GM12878 (cell line): Measurements from ENCODE around the gene HSD17B4. TPM values are rescaled to one million over a fixed set of nuclear protein-coding genes. Genes with fewer than 3 reads are reported as not detected.
"Not testable (repeated sequence)": the region's sequence is repeated elsewhere in the genome, so short reads cannot be mapped to it uniquely, and the experiment has no call there.

Source experiments
- ATAC-seq: fragments of 200-7000 bp; cut with Tn5 transposase; 3 replicates; pipeline ENCODE4 v1.9.1; 2020; ENCODE audit warnings: mild to moderate bottlenecking, moderate library complexity
- BruUV-seq: library from RNA; stranded (reverse); fragments of 400-500 nt; replicated peaks from 2 replicates; lab custom pipeline; 2021; lab: Mats Ljungman, UMichigan
- CTCF ChIA-PET: fragments of 300-600 bp; sonication (Branson Sonifier 250); formaldehyde crosslinking; extraction: SDS; loops from one replicate; lab custom pipeline; 2021; ENCODE audit warnings: inconsistent platforms; lab: Yijun Ruan, JAX
- POLR2A ChIA-PET: fragments of 350-600 bp; formaldehyde crosslinking; extraction: SDS; loops from one replicate; lab custom pipeline; 2021; ENCODE audit warnings: inconsistent platforms; lab: Charles Lee
- RAD21 ChIA-PET: fragments of 300-600 bp; sonication (Branson Sonifier 250); formaldehyde crosslinking; loops from one replicate; lab custom pipeline; 2023; ENCODE audit warnings: antibody characterized with exemption; ENCODE audit not compliant: unreplicated experiment; lab: Charles Lee
- SMC1A ChIA-PET: fragments of 300-600 bp; sonication (Branson Sonifier 250); formaldehyde crosslinking; loops from one replicate; lab custom pipeline; 2023; ENCODE audit not compliant: unreplicated experiment, uncharacterized antibody; lab: Charles Lee
- DNase-seq: peaks from one replicate; pipeline ENCODE4 v3.0.0-alpha.2; 2011; ENCODE audit warnings: low read depth, low spot score
- FAIRE-seq: peaks from 3 replicates; lab custom pipeline; 2011; peaks lifted over from hg19 to GRCh38; lab: Jason Lieb, UNC
- H2AFZ ChIP-seq: 2 replicates; pipeline ENCODE4 v1.6.0; 2011; ENCODE audit warnings: low read depth, low read length, control low read depth; ENCODE audit not compliant: control insufficient read depth
- H3K27ac ChIP-seq: 2 replicates; pipeline ENCODE4 v1.5.1; 2011; ENCODE audit warnings: control low read depth; ENCODE audit not compliant: control insufficient read depth, insufficient read depth
- H3K27me3 ChIP-seq, 2 experiments: replicated peaks in 1 of 2; 2 replicates each; pipeline versions ENCODE4 v1.6.0 to v1.6.1; 2011; ENCODE audit warnings: low read length in 1 of 2; ENCODE audit not compliant: control insufficient read depth in 2 of 2, insufficient read depth in 2 of 2
- H3K36me3 ChIP-seq, 2 experiments: 2 replicates each; pipeline ENCODE4 v1.5.1; 2011; ENCODE audit warnings: low read length in 1 of 2; ENCODE audit not compliant: control insufficient read depth in 2 of 2, insufficient read depth in 2 of 2
- H3K4me1 ChIP-seq: 2 replicates; pipeline ENCODE4 v1.6.1; 2011; ENCODE audit warnings: mild to moderate bottlenecking, low read length, moderate library complexity, mixed read lengths; ENCODE audit not compliant: control insufficient read depth, insufficient read depth
- H3K4me2 ChIP-seq: 2 replicates; pipeline ENCODE4 v1.6.0; 2011; ENCODE audit warnings: control low read depth; ENCODE audit not compliant: control insufficient read depth, insufficient read depth
- H3K4me3 ChIP-seq: fragments of 200-600 bp; sonication (generic); 2 replicates; pipeline ENCODE4 v1.5.1; 2016
- H3K79me2 ChIP-seq: 2 replicates; pipeline ENCODE4 v1.6.0; 2011; ENCODE audit warnings: low read length; ENCODE audit not compliant: control insufficient read depth, insufficient read depth
- H3K9ac ChIP-seq: 2 replicates; pipeline ENCODE4 v1.8.0; 2011; ENCODE audit warnings: low read length, control low read depth, mixed read lengths; ENCODE audit not compliant: control insufficient read depth, insufficient read depth
- H3K9me3 ChIP-seq: replicated peaks from 3 replicates; pipeline ENCODE4 v1.5.1; 2011; ENCODE audit warnings: mild to moderate bottlenecking, low read length; ENCODE audit not compliant: control insufficient read depth, insufficient read depth
- H4K20me1 ChIP-seq: 2 replicates; pipeline ENCODE4 v1.6.0; 2011; ENCODE audit not compliant: control insufficient read depth, insufficient read depth
- HCFC1 ChIP-seq: fragments of 150-350 bp; IDR thresholded peaks from 2 replicates; pipeline ENCODE4 v1.6.1; 2014; ENCODE audit warnings: low read length
- NFYB ChIP-seq: IDR thresholded peaks from 2 replicates; pipeline ENCODE4 v1.6.1; 2011; ENCODE audit warnings: low read depth, mild to moderate bottlenecking, low read length, improper control_type of control experiment, moderate library complexity; ENCODE audit not compliant: insufficient read depth
- SPI1 ChIP-seq: IDR thresholded peaks from 2 replicates; pipeline ENCODE4 v1.6.1; 2011; ENCODE audit warnings: low read depth, mild to moderate bottlenecking, low read length, moderate library complexity, borderline replicate concordance; ENCODE audit not compliant: insufficient read depth
- WGBS: methylation state at CpG from one replicate; pipeline ENCODE4 v1.1.6; 2016; ENCODE audit warnings: low lambda C conversion rate; ENCODE audit not compliant: insufficient replicate concordance, insufficient coverage; ENCODE audit errors: missing lambda C conversion rate; 5-methylcytosine and 5-hydroxymethylcytosine counted together
- in situ Hi-C: fragments of 300-500 bp; cut with MboI; formaldehyde crosslinking; loops from 9 replicates; pipeline ENCODE4 v1.14.3; 2018; ENCODE audit warnings: mixed read lengths
- intact Hi-C: fragments of 100-400 bp; cut with micrococcal nuclease; formaldehyde crosslinking; loops from one replicate; pipeline ENCODE4 v1.14.2; 2022; ENCODE audit not compliant: unreplicated experiment
- polyA plus RNA-seq, 11 experiments: library from polyadenylated mRNA; depleted of rRNA in 4 of 11; unstranded in 6 of 11; stranded (reverse) in 5 of 11; fragments of >200 nt; fragmentation: Nextera tagmentation in 4 of 11; fragmentation: Illumina TruSeq in 1 of 11; extraction: Ambion mirVana in 4 of 11; extraction: Trizol in 1 of 11; gene quantifications; 1 replicate in 1 of 11; 2 replicates in 10 of 11; pipeline versions ENCODE4 v1.2.1 to v1.2.3, GENCODE V29; 2011 to 2016; ENCODE audit warnings: inconsistent platforms in 2 of 11, missing spikeins in 2 of 11, low read depth in 1 of 11
- total RNA-seq, 4 experiments: library from RNA; depleted of rRNA in 3 of 4; stranded (reverse); fragments of >200 nt in 3 of 4; fragmentation: Illumina TruSeq in 1 of 4; extraction: Trizol in 1 of 4; gene quantifications; 2 replicates each; pipeline versions ENCODE4 v1.2.1 to v1.2.3, GENCODE V29; 2013 to 2021
- TF ChIP-seq, protein P1 (sequence below): fragments of 450-650 bp; formaldehyde crosslinking; IDR thresholded peaks from 2 replicates; pipeline ENCODE4 v1.4.0; 2022; ENCODE audit warnings: mild to moderate bottlenecking, moderate library complexity
- TF ChIP-seq, protein P2 (sequence below): IDR thresholded peaks from 2 replicates; pipeline ENCODE4 v1.6.1; 2011; ENCODE audit warnings: borderline replicate concordance, low read depth, mild to moderate bottlenecking, moderate library complexity, low read length; ENCODE audit not compliant: insufficient read depth, poor library complexity, severe bottlenecking
- TF ChIP-seq, protein P3 (sequence below): fragments of 450-650 bp; IDR thresholded peaks from 2 replicates; pipeline ENCODE4 v1.6.1; 2017; ENCODE audit warnings: mild to moderate bottlenecking, moderate library complexity

Gene HSD17B4
- total and polyA plus RNA-seq, 10 of the 15 experiments (the other 5 are each of a cell fraction or from before 2014, with no cell fraction given) = 38.6 to 125 (median 93.0) TPM

DNA sequence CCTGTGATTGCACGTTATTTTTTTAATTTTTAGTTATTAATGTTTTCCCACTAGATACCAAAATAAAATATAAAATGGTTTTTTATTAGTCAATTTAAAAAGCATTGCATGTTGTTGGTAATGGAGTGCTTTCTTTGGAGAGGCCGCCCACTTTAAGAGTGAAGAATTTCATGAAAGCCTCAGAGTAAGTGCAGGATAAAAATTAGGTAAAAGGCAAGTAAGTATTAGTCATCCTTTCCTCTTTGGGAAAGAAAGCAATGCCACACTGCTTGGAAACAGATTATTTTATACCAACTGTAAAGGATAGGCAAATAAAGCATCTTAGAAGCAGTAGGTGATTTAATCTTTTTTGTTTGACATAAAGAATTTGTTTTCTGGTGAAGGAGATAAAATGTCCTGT lies 62.9 kb downstream of the HSD17B4 start (continued):
- TF ChIP-seq SPI1 = no peak
- no peak for TF ChIP-seq NFYB

DNA sequence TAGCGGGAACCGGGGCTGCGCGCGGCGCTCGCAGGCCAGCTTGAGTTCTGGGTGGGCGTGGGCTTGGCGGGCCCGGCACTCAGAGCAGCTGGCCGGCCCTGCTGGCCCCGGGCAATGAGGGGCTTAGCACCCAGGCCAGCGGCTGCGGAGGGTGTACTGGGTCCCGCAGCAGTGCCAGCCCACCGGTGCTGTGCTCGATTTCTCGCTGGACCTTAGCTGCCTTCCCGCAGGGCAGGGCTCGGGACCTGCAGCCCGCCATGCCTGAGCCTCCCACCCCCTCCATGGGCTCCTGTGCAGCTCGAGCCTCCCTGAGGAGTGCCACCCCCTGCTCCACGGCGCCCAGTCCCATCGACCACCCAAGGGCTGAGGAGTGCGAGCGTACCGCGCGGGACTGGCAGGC lies 64.8 kb downstream of the HSD17B4 start:
- H3K9me3 ChIP-seq, H3K27me3 ChIP-seq, H4K20me1 ChIP-seq, DNase-seq, POLR2A ChIA-PET, H3K79me2 ChIP-seq, BruUV-seq, in situ Hi-C loops, H3K4me2 ChIP-seq, ATAC-seq, intact Hi-C loops, H3K4me3 ChIP-seq, H3K36me3 ChIP-seq, RAD21 ChIA-PET, CTCF ChIA-PET, H3K4me1 ChIP-seq, H3K9ac ChIP-seq, H2AFZ ChIP-seq, FAIRE-seq, H3K27ac ChIP-seq: not testable (repeated sequence)
- SMC1A ChIA-PET = interaction anchor here (2.5 kb wide), 1 partner anchor 17 kb away, joined by 7 read pairs; no protein-coding TSS in a partner anchor
- 98% methylated on average over 20 of the region's 30 CpGs for WGBS

DNA sequence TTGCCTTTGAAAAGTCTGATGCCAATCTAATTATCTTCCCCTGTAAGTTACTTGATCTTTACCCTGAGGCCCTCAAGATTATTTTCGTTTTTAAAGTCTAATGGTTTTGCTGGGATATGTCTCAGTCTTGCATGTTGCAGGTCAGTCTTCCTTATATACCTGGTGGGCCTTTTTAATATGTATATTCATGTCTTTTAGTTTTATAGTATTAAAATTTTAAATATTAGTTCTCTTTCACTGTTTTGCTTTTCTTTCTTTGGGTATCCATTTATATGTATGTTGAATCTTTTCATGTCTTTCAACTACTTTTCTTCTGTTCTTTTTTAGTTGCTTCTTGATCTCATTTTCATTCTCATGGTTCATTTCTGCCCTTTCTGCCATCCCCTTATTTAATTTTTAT lies 68.9 kb downstream of the HSD17B4 start:
- in situ Hi-C loops = no loop called here
- TF ChIP-seq, protein P1, sequence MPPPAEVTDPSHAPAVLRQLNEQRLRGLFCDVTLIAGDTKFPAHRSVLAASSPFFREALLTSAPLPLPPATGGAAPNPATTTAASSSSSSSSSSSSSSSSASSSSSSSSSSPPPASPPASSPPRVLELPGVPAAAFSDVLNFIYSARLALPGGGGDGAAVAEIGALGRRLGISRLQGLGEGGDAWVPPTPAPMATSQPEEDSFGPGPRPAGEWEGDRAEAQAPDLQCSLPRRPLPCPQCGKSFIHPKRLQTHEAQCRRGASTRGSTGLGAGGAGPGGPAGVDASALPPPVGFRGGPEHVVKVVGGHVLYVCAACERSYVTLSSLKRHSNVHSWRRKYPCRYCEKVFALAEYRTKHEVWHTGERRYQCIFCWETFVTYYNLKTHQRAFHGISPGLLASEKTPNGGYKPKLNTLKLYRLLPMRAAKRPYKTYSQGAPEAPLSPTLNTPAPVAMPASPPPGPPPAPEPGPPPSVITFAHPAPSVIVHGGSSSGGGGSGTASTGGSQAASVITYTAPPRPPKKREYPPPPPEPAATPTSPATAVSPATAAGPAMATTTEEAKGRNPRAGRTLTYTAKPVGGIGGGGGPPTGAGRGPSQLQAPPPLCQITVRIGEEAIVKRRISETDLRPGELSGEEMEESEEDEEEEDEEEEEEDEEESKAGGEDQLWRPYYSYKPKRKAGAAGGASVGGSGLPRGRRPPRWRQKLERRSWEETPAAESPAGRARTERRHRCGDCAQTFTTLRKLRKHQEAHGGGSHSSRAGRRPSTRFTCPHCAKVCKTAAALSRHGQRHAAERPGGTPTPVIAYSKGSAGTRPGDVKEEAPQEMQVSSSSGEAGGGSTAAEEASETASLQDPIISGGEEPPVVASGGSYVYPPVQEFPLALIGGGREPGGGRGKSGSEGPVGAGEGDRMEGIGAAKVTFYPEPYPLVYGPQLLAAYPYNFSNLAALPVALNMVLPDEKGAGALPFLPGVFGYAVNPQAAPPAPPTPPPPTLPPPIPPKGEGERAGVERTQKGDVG = no peak
- TF ChIP-seq, protein P2, sequence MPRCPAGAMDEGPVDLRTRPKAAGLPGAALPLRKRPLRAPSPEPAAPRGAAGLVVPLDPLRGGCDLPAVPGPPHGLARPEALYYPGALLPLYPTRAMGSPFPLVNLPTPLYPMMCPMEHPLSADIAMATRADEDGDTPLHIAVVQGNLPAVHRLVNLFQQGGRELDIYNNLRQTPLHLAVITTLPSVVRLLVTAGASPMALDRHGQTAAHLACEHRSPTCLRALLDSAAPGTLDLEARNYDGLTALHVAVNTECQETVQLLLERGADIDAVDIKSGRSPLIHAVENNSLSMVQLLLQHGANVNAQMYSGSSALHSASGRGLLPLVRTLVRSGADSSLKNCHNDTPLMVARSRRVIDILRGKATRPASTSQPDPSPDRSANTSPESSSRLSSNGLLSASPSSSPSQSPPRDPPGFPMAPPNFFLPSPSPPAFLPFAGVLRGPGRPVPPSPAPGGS = no peak
- no peak for TF ChIP-seq HCFC1
- TF ChIP-seq, protein P3, sequence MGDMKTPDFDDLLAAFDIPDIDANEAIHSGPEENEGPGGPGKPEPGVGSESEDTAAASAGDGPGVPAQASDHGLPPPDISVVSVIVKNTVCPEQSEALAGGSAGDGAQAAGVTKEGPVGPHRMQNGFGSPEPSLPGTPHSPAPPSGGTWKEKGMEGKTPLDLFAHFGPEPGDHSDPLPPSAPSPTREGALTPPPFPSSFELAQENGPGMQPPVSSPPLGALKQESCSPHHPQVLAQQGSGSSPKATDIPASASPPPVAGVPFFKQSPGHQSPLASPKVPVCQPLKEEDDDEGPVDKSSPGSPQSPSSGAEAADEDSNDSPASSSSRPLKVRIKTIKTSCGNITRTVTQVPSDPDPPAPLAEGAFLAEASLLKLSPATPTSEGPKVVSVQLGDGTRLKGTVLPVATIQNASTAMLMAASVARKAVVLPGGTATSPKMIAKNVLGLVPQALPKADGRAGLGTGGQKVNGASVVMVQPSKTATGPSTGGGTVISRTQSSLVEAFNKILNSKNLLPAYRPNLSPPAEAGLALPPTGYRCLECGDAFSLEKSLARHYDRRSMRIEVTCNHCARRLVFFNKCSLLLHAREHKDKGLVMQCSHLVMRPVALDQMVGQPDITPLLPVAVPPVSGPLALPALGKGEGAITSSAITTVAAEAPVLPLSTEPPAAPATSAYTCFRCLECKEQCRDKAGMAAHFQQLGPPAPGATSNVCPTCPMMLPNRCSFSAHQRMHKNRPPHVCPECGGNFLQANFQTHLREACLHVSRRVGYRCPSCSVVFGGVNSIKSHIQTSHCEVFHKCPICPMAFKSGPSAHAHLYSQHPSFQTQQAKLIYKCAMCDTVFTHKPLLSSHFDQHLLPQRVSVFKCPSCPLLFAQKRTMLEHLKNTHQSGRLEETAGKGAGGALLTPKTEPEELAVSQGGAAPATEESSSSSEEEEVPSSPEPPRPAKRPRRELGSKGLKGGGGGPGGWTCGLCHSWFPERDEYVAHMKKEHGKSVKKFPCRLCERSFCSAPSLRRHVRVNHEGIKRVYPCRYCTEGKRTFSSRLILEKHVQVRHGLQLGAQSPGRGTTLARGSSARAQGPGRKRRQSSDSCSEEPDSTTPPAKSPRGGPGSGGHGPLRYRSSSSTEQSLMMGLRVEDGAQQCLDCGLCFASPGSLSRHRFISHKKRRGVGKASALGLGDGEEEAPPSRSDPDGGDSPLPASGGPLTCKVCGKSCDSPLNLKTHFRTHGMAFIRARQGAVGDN = no peak

More for the DNA sequence above, 68.9 kb downstream of the HSD17B4 start:
- no peaks in the 10 kb centered on the region for H4K20me1 ChIP-seq
- no peaks in the 10 kb centered on the region for H3K79me2 ChIP-seq
- no peak for FAIRE-seq
- no peak overlapping the region for H3K9ac ChIP-seq
- no peak overlapping the region for H3K4me2 ChIP-seq
- H3K27me3 ChIP-seq = no peaks in the 10 kb centered on the region
- ChIA-PET CTCF (no interaction called here), RAD21 (no interaction called here), SMC1A (no interaction called here), POLR2A (no interaction called here)
- no TSS peak for BruUV-seq
- H3K36me3 ChIP-seq = peaks cover 0 to 2% of the 10 kb centered on the region in 2 experiments; a peak in 1 of 4 replicates
- DNase-seq = no peak
- 93% methylated on average over 1 of the region's 1 CpG for WGBS
- intact Hi-C loops = no loop called here
- H2AFZ ChIP-seq = no peak overlapping the region
- no peak for ATAC-seq
- no peak overlapping the region for H3K27ac ChIP-seq
- no peaks in the 10 kb centered on the region for H3K4me1 ChIP-seq
- no peaks in the 10 kb centered on the region; the same call in 2 of the 3 replicates for H3K9me3 ChIP-seq
- no peak overlapping the region for H3K4me3 ChIP-seq
